GM12865 (cell line): ENCODE data around the gene LHX4.

Source experiments
- DNase-seq: peaks from one replicate; pipeline ENCODE4 v3.0.0; 2010; ENCODE audit warnings: low read depth
- H3K4me3 ChIP-seq: 2 replicates; pipeline ENCODE4 v1.5.1; 2011; ENCODE audit warnings: mild to moderate bottlenecking, low read depth, low read length, control low read depth
- TF ChIP-seq, protein P1 (sequence below): IDR thresholded peaks from 2 replicates; pipeline ENCODE4 v1.5.1; 2011; ENCODE audit warnings: low read length, control low read depth, low read depth, inconsistent platforms; ENCODE audit not compliant: insufficient read depth; ENCODE audit errors: missing control alignments

The LHX4 gene

DNA sequence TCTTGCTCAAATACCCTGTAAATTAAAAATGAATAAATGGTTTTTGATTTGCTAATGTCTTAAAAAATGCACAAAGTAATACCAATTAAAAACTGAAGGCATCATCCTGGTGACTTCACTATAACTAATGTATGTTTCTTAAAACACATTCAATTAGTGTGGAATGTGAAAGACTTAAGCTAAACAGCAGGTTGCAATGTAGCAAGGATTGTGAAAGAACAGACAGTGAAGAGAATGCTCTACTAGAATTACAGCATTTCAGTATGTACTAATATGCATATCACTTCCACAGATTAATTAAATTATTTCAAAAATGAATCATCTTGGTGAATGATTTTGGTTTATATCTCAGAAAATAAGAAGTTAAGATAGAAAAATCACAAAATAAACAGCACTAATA, 56.4 kb downstream of the LHX4 start:
- no peak overlapping the region for H3K4me3 ChIP-seq
- TF ChIP-seq, protein P1, sequence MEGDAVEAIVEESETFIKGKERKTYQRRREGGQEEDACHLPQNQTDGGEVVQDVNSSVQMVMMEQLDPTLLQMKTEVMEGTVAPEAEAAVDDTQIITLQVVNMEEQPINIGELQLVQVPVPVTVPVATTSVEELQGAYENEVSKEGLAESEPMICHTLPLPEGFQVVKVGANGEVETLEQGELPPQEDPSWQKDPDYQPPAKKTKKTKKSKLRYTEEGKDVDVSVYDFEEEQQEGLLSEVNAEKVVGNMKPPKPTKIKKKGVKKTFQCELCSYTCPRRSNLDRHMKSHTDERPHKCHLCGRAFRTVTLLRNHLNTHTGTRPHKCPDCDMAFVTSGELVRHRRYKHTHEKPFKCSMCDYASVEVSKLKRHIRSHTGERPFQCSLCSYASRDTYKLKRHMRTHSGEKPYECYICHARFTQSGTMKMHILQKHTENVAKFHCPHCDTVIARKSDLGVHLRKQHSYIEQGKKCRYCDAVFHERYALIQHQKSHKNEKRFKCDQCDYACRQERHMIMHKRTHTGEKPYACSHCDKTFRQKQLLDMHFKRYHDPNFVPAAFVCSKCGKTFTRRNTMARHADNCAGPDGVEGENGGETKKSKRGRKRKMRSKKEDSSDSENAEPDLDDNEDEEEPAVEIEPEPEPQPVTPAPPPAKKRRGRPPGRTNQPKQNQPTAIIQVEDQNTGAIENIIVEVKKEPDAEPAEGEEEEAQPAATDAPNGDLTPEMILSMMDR: no peak
- no peak for DNase-seq

DNA sequence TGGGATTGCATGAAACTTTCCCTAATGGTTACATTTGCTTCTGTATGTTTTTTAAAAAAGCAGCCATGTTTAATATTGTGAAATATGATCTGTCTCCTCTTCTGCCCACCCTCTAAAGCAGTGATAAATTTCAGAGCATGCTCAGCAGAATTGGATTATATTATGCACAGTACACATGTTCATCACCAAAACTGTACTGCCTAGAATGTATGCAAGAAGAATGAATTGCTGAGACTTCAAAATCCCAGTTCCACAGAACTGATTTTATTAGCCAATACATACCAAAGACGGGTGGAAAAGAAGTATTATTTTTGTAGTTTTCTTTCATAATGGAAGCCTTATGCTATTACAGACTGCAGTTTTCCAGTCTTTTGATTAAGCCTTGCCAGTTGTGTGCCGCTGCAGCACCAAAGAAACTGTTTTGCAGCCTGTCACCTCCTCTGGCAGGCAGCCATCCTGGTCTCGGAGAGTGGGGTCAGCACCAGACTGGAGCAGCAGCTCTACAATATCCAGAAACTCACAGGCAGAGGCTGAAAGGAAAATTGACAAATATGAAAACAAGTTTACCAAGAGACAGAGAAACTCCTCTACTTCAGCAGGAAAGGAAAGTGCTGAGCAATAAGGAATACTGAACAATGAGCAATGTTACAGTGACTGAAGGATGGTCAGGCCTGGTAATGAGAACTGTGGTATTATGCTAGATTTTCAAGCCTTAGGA, 58.1 kb downstream of the LHX4 start:
- DNase-seq: no peak
- TF ChIP-seq, protein P1: no peak
- no peak overlapping the region for H3K4me3 ChIP-seq

DNA sequence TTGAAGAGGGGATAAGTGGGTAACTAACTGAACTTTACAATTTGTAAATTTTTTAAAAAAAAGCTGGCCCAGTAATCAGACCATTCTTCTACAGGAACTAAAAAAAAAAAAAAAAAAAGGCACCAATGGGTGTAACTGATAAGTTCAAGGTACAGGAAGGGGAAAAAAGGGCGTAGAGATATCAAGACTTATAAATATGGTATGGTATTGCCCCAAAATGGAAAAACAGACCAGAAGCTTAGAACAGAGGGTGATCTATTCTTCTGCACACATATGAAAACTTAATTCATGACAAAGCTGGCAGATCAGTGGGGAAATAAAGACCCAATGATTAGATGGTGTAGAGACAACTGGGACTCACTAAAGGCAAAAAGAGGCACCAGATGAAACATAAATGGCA, 58.9 kb downstream of the LHX4 start:
- DNase-seq: no peak
- no peak overlapping the region for H3K4me3 ChIP-seq
- TF ChIP-seq, protein P1: no peak

DNA sequence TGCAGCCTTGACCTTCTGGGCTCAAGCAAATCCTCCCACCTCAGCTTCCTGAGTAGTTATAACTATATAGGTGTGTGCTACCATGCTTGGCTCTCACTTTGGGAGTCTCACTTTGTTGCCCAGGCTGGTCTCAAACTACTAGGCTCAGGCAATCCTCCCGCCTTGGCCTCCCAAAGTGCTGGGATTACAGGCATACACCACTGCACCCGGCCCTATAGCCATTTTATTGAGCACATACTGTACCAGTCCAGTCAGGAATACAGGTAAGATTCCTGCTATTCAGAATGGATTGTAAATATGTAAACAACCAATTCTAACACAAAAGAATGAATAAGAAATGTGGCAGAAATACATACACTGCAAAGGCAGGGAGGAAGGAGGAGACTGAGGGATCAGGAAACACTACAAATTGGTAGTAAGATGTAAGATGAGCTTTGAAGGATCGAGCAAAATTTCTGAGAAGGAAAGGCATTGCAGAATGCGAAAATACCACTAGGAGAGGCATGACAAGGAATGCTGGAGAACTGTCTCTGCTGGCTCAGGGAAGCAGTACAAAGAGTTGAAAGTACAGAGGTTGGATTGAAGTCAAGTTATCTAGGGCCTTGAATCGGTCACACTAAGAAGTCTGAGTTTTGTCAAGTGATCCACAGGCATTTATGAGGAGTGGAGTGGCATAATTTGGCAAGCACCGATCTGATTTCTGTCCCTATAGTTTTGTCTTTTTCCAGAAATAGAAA, 60.4 kb downstream of the LHX4 start:
- H3K4me3 ChIP-seq: no peak overlapping the region
- no peak for DNase-seq
- TF ChIP-seq, protein P1: no peak

DNA sequence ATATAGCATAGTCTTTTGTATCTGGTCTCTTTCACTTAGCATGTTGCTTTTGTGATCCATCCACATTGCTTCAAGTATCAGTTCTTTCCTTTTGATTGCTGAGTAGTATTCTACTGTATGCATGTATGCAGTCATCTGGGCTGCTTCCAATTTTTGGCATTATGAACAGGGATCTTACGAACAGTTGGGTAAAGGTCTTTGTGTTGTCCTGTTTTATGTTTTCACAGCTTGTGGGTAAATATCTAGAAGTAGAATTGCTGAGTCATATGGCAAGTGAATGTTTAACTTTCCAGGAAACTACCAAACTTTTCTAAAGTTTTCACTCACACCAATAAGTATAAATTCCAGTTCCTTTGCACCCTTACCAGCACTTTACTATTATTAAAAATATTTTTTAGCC, 60.9 kb downstream of the LHX4 start:
- DNase-seq: peak; percentile 30
- H3K4me3 ChIP-seq: no peak overlapping the region
- TF ChIP-seq, protein P1: no peak

DNA sequence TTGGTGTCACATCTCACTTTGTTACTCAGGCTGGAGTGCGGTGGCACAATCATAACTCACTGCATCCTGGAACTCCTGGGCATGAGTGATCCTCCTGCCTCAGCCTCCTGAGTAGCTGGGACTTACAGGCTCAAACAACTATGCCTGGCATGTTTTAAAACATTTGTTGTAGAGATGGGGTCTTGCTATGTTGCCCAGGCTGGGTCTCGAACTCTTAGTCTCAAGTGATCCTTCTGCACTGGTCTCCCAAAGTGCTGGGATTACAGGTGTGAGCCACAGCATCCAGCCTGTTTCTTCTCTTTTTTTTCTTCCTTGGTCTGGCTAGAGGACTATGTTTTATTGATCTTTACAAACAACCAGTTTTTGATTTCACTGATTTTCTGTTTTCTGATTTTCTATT, 64.6 kb downstream of the LHX4 start:
- TF ChIP-seq, protein P1: no peak
- H3K4me3 ChIP-seq: no peak overlapping the region
- DNase-seq: no peak
